Stimulated activated CD4-positive, alpha-beta T cell treated with anti-CD3 and anti-CD28 coated beads, Interleukin-12 subunit alpha, Interleukin-12 subunit beta, amount 100 ng/mL, for 24 hours (primary cell): ENCODE data around the gene KCTD16.

Experiments used
- DNase-seq, 2 experiments: peaks; one replicate each; pipeline ENCODE4 v3.0.0-alpha.2; 2020; ENCODE audit warnings: low read depth in 2 of 2

Gene KCTD16

GRCh38 chr5:144166696-144167095 lies 4.0 kb upstream of the KCTD16 start:
- DNase-seq, result no peak

DNA sequence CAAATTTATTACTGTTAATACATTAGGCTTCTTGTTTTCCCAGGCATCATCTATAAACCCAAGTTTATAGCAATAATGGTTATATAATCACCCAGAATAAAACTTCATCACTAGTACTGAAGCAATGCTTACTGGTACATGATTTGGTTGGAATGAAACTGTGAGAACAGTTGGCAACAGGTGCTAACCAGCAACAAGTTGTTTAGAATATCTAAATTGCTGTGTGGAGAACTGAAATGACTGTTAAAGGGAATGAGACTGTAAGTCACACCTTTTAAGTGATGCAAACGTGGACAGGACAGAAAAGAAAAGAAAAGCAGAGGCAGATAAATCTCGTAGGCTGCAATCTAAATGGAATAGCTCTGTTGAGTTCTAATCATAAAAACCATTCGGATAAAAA lies 2.7 kb upstream of the KCTD16 start:
- no peak for DNase-seq

GRCh38 chr5:144169904-144170275 lies 783 bp upstream of the KCTD16 start:
- DNase-seq, result no peak

DNA sequence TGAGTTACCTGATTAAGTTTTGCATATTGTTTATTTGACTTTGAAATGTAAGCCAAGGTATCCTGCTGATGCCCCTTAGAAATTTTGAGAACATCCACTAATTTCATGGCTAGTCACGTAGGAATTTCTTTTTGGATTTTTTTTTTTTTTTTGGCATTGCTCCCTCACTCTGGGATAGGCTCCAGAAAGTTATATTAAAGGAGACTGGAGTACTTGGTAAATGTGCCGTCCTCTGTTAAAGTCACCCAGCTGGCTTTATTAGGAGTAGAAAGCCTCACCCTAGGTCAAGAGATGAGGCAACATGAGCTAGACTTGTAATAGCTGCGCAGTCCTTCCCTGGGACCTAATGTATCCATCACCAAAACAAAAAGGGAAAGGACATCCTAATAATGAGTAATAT lies 3.1 kb downstream of the KCTD16 start:
- no peak for DNase-seq

DNA sequence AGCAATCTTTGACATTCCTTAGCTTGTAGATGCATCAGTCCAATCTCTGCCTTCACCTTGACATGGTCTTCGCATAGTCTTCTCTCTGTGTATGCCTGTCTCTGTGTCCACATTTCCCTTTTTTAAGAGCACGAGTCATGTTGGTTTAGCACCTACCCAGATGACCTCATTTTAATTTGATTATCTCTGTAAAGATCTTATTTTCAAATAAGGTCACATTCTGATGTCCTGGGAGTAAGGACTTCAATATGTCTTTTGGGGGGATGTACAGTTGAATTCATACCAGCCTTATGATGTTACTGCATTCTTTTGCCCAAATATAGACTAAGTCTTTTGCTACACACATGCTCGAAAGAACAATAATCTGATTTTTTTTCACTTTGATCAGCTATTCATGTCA lies 6.9 kb downstream of the KCTD16 start:
- no peak for DNase-seq

GRCh38 chr5:144179226-144179625 lies 8.6 kb downstream of the KCTD16 start:
- no peak for DNase-seq

GRCh38 chr5:144183254-144183889 lies 12.7 kb downstream of the KCTD16 start:
- DNase-seq, result no peak

DNA sequence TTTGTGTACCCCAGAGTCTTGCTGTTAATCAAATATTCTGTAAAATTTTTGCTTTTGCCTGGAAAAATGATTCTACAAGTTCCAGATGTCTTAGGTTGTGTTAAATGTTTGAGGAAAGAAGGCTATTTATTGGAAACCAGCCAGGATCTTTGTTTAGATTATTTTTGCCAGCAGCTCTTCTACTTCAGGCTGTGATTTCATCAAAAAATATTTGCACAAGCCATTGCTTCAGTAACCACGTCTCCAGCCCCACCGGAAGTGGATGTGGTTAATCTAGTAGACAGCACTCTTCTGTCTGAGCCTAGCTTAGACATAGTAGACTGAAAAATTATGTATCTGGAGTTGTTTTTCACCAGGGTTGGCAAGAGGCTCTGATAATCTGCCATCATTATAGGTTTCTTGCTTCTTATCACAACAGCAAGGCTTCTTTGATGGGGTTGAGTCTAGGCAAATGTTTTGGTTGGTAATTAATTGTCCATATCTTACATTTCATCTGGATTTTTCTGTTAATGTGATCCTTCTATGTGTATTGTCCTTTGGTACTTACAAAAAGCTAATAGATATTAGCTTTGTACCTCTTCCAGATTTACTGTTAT lies 17.1 kb downstream of the KCTD16 start:
- DNase-seq, result peak; percentile 40 to 42

- peak; percentile 55 to 56 for DNase-seq
These were observed 19.2 kb downstream of the KCTD16 start for GRCh38 chr5:144189800-144190429.

DNA sequence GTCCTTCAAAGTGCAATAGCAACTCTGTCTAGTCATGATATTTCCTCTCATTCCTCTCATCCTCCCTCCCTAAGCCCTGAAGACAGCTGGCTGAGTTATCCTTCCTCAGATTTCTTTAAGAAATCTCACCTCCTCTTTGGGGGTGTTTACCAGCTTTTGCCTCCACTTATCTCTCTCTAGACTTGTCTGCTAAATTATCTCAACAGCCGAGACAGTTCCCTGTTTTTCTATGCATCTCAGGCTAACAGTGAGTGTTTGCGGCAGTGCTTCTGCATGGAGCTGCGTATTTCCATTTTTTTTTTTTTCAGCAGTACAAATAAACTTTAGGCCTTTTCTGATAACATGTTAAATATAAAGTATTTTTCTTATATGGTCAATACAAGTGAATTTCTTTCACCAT lies 20.9 kb downstream of the KCTD16 start:
- no peak for DNase-seq

GRCh38 chr5:144191998-144192397 lies 21.3 kb downstream of the KCTD16 start:
- DNase-seq, result no peak

DNA sequence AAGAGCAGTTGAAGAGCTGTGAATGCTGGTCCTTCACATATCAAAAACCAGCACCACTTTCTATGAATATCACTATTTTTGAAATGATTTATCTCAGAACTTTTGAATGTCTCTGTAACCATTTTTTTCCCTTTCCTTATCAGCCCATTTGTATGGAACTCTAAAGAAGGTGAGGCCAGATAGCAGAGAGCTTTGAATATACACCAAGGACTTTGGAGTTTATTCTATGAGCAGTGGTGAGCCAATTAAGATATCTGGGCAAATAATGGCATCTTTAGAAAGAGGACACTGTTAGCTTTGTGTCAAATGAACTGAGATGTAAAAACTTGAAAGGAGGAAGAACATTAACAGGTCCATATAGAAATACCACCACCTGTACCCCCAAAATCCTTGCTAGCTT lies 22.0 kb downstream of the KCTD16 start:
- no peak for DNase-seq

- DNase-seq, result no peak
These were observed 23.5 kb downstream of the KCTD16 start for GRCh38 chr5:144194144-144194543.

- no peak for DNase-seq
These were observed 24.8 kb downstream of the KCTD16 start for GRCh38 chr5:144195448-144195847.

DNA sequence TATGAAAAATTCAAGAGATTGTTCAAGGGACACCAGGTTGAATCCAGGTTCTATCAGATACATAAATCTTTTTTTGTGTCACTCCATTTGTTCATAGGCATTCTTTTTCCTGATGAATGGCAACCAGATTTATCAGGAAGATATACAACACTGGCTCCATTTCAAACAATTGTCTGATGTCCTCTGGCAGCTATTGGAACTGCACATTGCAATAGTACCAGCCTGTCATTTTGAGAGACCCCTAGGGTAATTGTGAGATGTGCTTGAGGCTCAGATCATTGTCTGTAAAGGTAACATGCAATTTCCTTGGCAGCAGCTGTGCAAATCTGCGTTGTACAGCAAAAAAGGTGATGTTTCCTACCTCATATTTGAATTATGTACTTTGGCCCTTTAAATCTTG lies 25.9 kb downstream of the KCTD16 start:
- DNase-seq, result no peak

- DNase-seq, result no peak
These were observed 27.7 kb downstream of the KCTD16 start for GRCh38 chr5:144198386-144198785.

DNA sequence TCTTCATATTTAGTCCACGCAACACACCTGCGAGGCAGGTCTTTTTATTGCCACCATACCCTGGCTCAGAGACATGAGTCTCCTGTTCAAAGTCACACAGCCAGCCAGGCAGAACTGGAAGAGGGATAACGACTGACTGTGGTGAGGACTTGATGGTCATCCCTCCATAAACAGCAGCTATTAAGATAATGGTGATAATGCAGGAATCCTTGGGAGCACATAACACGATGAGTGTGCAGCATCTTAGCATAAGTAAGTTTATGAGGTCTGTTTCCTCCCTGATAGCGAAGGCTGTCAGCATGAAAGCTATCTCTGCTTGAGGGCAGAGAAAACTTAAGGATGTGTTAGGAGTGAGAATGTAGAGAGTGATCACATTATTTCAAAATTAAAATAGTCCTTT lies 30.9 kb downstream of the KCTD16 start:
- DNase-seq, result no peak

GRCh38 chr5:144202072-144202471 lies 31.4 kb downstream of the KCTD16 start:
- DNase-seq, result no peak

DNA sequence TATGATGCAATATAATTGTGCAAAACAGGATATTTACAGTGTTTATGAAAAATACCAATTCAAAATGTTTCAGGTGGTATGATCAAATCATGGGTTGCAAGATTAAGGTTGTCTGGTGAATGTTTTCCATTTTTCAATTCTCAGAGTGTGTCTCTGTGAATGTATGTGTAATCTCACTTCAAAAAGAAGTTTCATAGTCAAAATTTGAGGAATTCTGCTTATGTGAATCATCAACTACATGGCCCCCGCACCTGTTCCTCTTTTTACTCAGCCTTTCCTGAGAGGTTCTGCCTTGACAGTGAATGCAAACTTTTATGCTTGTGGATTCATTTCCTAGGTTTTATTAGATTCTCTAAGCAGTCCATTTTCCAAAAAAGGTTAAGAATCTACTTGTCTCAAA lies 32.1 kb downstream of the KCTD16 start:
- no peak for DNase-seq

DNA sequence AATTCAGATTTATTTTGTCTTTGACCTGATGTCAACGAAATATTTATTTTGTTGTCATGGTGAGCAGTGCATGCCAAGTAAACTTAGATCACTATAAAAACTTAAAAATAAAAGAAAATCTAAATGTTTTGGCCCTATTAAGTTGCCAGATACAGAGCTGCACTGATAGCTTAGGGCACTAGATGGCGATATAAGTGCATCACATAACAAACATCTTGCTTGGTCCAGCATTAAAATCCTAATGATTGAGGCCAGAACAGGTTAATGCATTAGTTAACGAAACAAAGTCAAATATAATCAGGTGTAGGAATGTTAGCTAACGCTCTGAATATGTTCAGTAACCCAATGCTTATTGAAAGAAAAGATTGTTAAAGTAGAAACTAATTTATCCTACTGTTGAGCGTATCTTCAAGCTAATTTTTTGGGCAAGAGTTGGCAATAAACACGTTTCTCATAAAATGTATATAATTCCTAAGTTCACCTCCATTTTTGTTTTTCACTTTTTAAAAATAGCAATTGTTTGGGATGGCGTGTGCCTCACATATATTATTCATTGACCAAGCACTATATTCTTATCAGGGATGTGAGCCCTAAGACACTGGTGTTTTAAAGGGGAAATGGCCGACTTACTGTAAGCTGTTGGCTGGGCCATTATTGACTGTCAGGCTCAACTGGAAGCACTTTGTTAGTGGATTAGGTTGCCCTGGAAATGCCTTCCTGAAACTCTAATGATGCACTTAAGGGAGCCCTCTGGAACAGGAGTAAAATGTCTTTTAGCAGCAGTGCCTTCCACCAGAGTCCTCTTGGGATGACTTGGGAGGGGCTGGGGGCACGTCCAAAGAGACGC lies 33.3 kb downstream of the KCTD16 start:
- DNase-seq, result no peak

- DNase-seq, result no peak
These were observed 34.5 kb downstream of the KCTD16 start for GRCh38 chr5:144205141-144205551.

- no peak for DNase-seq
These were observed 35.5 kb downstream of the KCTD16 start for GRCh38 chr5:144206141-144206540.
